Neutrophil (primary cell): ENCODE data around the gene SPIN2A.
"Not testable (repeated sequence)": the region's sequence is repeated elsewhere in the genome, so short reads cannot be mapped to it uniquely, and the experiment has no call there.

Source experiments
- H3K27ac ChIP-seq: fragments of 200-600 bp; sonication (generic); 2 replicates; pipeline ENCODE4 v1.5.1; 2016; ENCODE audit warnings: mild to moderate bottlenecking, moderate library complexity
- H3K27me3 ChIP-seq: fragments of 200-600 bp; sonication (generic); 2 replicates; pipeline ENCODE4 v1.6.0; 2016; ENCODE audit warnings: mild to moderate bottlenecking
- H3K36me3 ChIP-seq: fragments of 200-600 bp; sonication (generic); 2 replicates; pipeline ENCODE4 v1.5.1; 2017
- H3K4me1 ChIP-seq, 2 experiments: fragments of 200-600 bp in 1 of 2; sonication (generic) in 1 of 2; 1 replicate in 1 of 2; 2 replicates in 1 of 2; pipeline versions ENCODE4 v1.5.1 to v1.6.1; 2013 to 2016; ENCODE audit warnings: low read depth in 1 of 2, low read length in 1 of 2, mild to moderate bottlenecking in 1 of 2, moderate library complexity in 1 of 2; ENCODE audit not compliant: control insufficient read depth in 1 of 2, insufficient read depth in 1 of 2
- H3K4me3 ChIP-seq, 2 experiments: fragments of 200-600 bp in 1 of 2; sonication (generic) in 1 of 2; 1 replicate in 1 of 2; 2 replicates in 1 of 2; pipeline ENCODE4 v1.5.1; 2013 to 2016; ENCODE audit warnings: low read depth in 1 of 2, low read length in 1 of 2, mild to moderate bottlenecking in 1 of 2, moderate library complexity in 1 of 2
- H3K9me3 ChIP-seq: fragments of 200-600 bp; sonication (generic); 2 replicates; pipeline ENCODE4 v1.5.1; 2016
- TF ChIP-seq, protein P1 (sequence below): fragments of 200-600 bp; sonication (generic); IDR thresholded peaks from 2 replicates; pipeline ENCODE4 v1.5.1; 2016; ENCODE audit warnings: antibody characterized with exemption

The SPIN2A gene

GRCh38 chrX:57104921-57105398 is 32.2 kb downstream of the SPIN2A start:
- TF ChIP-seq, protein P1, sequence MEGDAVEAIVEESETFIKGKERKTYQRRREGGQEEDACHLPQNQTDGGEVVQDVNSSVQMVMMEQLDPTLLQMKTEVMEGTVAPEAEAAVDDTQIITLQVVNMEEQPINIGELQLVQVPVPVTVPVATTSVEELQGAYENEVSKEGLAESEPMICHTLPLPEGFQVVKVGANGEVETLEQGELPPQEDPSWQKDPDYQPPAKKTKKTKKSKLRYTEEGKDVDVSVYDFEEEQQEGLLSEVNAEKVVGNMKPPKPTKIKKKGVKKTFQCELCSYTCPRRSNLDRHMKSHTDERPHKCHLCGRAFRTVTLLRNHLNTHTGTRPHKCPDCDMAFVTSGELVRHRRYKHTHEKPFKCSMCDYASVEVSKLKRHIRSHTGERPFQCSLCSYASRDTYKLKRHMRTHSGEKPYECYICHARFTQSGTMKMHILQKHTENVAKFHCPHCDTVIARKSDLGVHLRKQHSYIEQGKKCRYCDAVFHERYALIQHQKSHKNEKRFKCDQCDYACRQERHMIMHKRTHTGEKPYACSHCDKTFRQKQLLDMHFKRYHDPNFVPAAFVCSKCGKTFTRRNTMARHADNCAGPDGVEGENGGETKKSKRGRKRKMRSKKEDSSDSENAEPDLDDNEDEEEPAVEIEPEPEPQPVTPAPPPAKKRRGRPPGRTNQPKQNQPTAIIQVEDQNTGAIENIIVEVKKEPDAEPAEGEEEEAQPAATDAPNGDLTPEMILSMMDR, result no peak
- no peaks in the 10 kb centered on the region for H3K36me3 ChIP-seq
- no peak overlapping the region for H3K4me3 ChIP-seq
- H3K27ac ChIP-seq, result no peak overlapping the region
- H3K9me3 ChIP-seq, result no peaks in the 10 kb centered on the region
- H3K4me1 ChIP-seq, result no peaks in the 10 kb centered on the region
- no peaks in the 10 kb centered on the region for H3K27me3 ChIP-seq

- Histone ChIP-seq H3K4me3 (no peak overlapping the region), H3K27me3 (no peaks in the 10 kb centered on the region), H3K27ac (no peak overlapping the region), H3K36me3 (no peaks in the 10 kb centered on the region), H3K4me1 (no peaks in the 10 kb centered on the region), H3K9me3 (no peaks in the 10 kb centered on the region)
- TF ChIP-seq, protein P1, result no peak
Measured at GRCh38 chrX:57104406-57104805, 32.8 kb downstream of the SPIN2A start.

DNA sequence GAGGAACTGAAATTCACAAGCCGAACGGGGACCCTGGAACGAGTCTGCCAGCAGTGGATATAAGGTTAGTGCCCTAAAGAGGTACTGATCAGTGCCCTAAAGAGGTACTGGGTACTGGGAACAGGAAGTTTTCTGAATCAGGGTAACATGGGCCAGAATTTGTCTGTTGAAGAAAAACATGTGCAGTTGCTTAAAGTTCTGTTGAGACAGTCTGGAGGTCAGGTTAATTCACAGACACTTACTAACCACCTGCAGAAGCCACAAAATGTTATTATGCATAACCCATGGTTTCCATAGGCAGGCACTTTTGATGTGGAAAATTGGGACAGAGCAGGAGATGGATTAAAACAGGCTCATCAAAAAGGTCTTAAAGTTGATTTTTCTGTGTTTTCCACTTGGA is 33.7 kb downstream of the SPIN2A start:
- Histone ChIP-seq H3K36me3 (no peaks in the 10 kb centered on the region), H3K27ac (no peak overlapping the region), H3K27me3 (no peaks in the 10 kb centered on the region), H3K4me3 (no peak overlapping the region), H3K4me1 (no peaks in the 10 kb centered on the region), H3K9me3 (no peaks in the 10 kb centered on the region)
- TF ChIP-seq, protein P1, result no peak

DNA sequence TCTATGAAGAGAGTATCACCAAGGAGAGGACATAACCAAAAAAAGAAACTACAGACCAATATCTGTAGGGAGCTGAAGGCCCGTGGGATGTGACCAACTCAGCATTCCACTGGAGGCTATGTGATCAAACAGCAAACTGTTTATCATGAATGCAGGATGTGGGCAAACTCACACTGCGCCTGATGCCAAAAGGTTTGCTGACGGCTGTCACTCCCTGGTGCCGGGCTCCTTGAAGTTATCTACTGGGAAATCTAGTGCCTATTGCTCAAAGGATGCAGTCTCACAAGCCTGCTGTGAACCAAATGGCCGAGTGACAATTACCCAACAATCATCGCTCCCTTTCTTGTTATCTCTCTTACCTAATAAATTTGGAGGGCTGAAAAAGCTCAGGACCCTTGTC is 34.3 kb downstream of the SPIN2A start:
- H3K4me3 ChIP-seq, H3K4me1 ChIP-seq, H3K27me3 ChIP-seq, H3K27ac ChIP-seq, H3K36me3 ChIP-seq, H3K9me3 ChIP-seq: not testable (repeated sequence)
